HG02981 (cell line): Measurements from ENCODE around the gene TTC9B.
"Not testable (repeated sequence)": the region's sequence is repeated elsewhere in the genome, so short reads cannot be mapped to it uniquely, and the experiment has no call there.

Experiments
- ATAC-seq: cut with Tn5 transposase; IDR thresholded peaks from one replicate; pipeline ENCODE4 v1.9.1; 2021; ENCODE audit warnings: mild to moderate bottlenecking, moderate library complexity; ENCODE audit not compliant: unreplicated experiment

TTC9B gene

GRCh38 chr19:40233811-40234389 is 15.7 kb upstream of the TTC9B start:
- ATAC-seq, result no peak

GRCh38 chr19:40232949-40233810 is 15.0 kb upstream of the TTC9B start:
- no peak for ATAC-seq

- ATAC-seq, result no peak
Observed at GRCh38 chr19:40232479-40232878, 14.3 kb upstream of the TTC9B start.

GRCh38 chr19:40231544-40232424 is 13.6 kb upstream of the TTC9B start:
- ATAC-seq, result no peak

GRCh38 chr19:40231057-40231456 is 12.9 kb upstream of the TTC9B start:
- no peak for ATAC-seq

- ATAC-seq, result no peak
Observed at GRCh38 chr19:40229926-40230417, 11.8 kb upstream of the TTC9B start.

- no peak for ATAC-seq
Observed at GRCh38 chr19:40229484-40229883, 11.3 kb upstream of the TTC9B start.

GRCh38 chr19:40228863-40229262 is 10.7 kb upstream of the TTC9B start:
- no peak for ATAC-seq

GRCh38 chr19:40228346-40228745 is 10.2 kb upstream of the TTC9B start:
- ATAC-seq, result no peak

GRCh38 chr19:40225440-40226305 is 7.5 kb upstream of the TTC9B start:
- no peak for ATAC-seq

GRCh38 chr19:40224342-40225150 is 6.4 kb upstream of the TTC9B start:
- ATAC-seq, result no peak

GRCh38 chr19:40223135-40223822 is 5.1 kb upstream of the TTC9B start:
- no peak for ATAC-seq

GRCh38 chr19:40221858-40222619 is 3.9 kb upstream of the TTC9B start:
- no peak for ATAC-seq

GRCh38 chr19:40220674-40221073 is 2.5 kb upstream of the TTC9B start:
- ATAC-seq, result no peak

- no peak for ATAC-seq
Observed at GRCh38 chr19:40219721-40220276, 1.6 kb upstream of the TTC9B start.

- ATAC-seq, result not testable (repeated sequence)
Observed at GRCh38 chr19:40219029-40219428, 845 bp upstream of the TTC9B start.

- ATAC-seq, result no peak
Observed at GRCh38 chr19:40217027-40217810, 965 bp downstream of the TTC9B start.
